ENCODE data around the gene STAG1. TPM values are rescaled to one million over a fixed set of nuclear protein-coding genes. Genes with fewer than 3 reads are reported as not detected.
"Not testable (repeated sequence)": the region's sequence is repeated elsewhere in the genome, so short reads cannot be mapped to it uniquely, and the experiment has no call there.

STAG1 gene
- total RNA-seq, 2 donors from 2014 or later: 45.7 to 55.8 TPM

GRCh38 chr3:136549461-136549860 lies 202.7 kb downstream of the STAG1 start:
- intact Hi-C loops (cut with DNase I); DNase-seq (ENCODE audit: low spot score): not testable (repeated sequence)

DNA sequence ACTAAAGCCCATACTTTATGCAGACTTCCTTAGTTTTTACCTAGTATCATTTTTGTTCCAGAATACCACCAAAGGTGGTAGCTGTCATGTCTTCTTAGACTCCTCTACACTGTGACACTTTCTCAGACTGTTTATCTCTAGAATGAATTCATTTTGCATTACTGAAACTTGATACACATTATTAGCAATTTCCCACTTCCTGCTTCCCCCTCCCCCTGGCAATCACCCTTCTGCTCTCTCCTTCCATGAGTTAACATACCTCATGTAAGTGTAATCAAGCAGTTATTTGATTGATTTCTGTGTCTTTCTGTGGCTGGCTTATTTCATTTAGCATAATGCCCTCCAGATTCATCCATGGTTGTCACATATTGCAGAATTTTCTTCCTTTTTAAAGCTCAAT lies 204.9 kb downstream of the STAG1 start:
- intact Hi-C loops (cut with DNase I): no loop called here
- DNase-seq (ENCODE audit: low spot score): no peak

DNA sequence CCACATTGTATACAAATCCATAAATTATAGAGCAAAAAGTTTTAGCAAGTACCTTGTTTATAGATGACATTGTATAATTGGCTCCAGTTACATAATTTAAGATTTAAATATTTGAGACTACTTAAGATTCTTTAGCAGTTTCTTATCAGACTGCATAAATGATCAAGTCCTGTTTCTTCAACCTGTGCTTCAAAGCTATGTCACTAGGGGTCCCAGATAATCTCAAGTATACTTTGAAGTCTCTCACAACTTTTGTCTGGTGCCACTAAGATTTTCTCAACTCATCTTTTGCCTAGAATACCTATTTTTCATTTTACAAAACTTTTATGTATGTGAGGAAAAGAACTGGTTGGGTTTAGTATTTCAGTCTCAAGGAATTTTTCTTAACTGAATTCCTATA lies 205.5 kb downstream of the STAG1 start:
- intact Hi-C loops (cut with DNase I): no loop called here

DNA sequence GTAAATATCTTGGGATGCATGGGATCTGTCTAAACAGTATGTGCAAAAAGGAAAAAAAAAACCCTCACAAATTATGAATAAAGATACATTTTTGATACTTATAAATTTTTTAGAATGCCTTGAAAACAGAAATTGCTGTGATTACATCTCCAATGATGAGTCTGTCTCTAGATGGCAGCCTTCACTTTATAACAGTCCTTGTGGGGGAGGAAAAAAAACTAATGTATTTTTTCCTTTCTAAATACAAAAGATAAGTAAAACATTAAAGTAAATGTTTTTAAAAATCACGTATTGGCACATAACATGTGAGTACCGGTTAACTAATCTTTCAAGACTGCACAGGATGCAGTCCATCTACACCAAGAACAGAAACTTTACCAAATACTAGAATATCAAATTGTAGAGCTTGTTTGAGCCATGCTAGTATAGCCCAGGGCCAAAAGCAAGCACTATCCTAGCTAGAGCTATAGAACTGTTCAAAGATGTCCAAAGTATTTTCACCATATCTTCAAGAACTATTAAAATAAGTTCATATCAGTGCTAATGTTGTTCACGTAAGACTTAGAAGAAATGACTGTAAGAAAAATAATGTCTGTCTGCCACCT lies 206.4 kb downstream of the STAG1 start:
- no peak for DNase-seq (ENCODE audit: low spot score)
- intact Hi-C loops (cut with DNase I): no loop called here

More for the DNA sequence above, 205.5 kb downstream of the STAG1 start:
- DNase-seq (ENCODE audit: low spot score): no peak

DNA sequence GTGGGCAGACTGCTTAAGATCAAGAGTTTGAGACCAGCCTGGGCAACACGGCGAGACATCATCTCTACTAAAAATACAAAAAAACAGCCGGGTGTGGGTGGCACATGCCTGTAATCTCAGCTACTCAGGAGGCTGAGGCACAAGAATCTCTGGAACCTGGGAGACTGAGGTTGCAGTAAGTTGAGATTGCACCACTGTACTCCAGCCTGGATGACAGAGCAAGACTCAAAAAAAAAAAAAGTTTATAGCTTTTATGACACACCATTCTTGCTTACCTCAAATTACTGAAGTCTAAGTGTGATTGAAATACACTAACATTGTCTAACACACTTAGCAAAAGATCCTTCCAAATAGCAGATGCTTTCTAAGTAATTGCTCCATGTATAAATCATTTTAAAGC lies 207.6 kb downstream of the STAG1 start:
- intact Hi-C loops (cut with DNase I): no loop called here
- no peak for DNase-seq (ENCODE audit: low spot score)

DNA sequence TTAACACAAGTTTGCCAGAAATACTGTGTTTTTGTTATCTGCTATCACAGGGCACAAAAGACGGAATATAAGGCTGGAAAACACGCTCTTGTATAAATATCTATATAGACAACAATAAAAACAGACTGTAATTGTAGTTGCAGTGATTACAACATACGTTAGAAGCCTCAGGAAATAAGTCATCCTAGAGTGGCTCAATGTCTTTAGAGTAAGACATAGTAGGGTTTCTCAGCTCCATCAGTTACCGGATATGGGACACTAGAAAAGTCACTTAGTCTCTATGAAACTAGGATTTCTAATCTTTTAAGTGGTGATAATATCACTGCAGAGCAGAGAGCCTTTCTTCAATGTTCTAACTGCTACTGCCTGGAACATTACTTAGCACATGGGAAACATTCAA lies 208.8 kb downstream of the STAG1 start:
- intact Hi-C loops (cut with DNase I): no loop called here

DNA sequence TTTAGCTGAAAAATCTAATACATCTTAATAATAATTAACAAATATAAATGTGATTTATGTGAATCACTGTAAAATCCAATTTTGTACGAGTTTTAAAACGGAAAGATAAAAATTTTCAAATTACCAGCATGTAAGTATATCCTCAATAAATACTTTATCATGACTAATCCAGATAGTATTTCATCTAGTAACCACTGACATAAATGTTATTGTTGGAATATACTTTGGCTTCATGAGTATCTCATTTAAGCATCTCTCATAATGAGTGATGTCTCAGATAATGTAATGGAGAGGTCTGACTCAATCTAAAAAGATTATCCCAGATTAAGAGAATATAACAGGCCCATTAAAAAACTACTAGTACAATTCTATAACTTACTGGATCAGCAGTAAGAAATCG lies 216.3 kb downstream of the STAG1 start:
- no peak for DNase-seq (ENCODE audit: low spot score)
- intact Hi-C loops (cut with DNase I): no loop called here

More for the DNA sequence above, 208.8 kb downstream of the STAG1 start:
- no peak for DNase-seq (ENCODE audit: low spot score)

GRCh38 chr3:136532766-136533165 lies 219.4 kb downstream of the STAG1 start:
- DNase-seq (ENCODE audit: low spot score): no peak
- intact Hi-C loops (cut with DNase I): no loop called here

DNA sequence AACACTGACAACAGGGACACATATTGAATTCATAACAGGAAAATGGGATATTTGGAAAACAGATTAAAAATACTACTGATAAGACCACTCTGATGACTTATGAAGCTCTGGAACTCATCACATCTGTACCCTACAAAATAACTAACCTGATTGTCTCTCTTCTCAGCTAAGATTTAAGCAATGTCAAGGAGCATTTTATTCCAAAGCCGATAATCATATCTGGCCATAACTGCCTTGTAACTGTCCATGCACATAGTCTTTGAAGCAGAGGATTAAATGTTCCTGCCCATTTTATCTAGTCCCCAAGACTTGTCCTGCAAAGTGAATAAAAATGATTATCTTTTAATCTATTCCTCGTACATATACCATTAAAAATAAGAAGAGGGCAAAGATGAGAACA lies 234.1 kb downstream of the STAG1 start:
- intact Hi-C loops (cut with DNase I): no loop called here
- no peak for DNase-seq (ENCODE audit: low spot score)

- intact Hi-C loops (cut with DNase I): no loop called here
- DNase-seq (ENCODE audit: low spot score): no peak
Observed at GRCh38 chr3:136516656-136517055, 235.5 kb downstream of the STAG1 start.

- intact Hi-C loops (cut with DNase I): no loop called here
- DNase-seq (ENCODE audit: low spot score): no peak
Observed at GRCh38 chr3:136516095-136516494, 236.1 kb downstream of the STAG1 start.

DNA sequence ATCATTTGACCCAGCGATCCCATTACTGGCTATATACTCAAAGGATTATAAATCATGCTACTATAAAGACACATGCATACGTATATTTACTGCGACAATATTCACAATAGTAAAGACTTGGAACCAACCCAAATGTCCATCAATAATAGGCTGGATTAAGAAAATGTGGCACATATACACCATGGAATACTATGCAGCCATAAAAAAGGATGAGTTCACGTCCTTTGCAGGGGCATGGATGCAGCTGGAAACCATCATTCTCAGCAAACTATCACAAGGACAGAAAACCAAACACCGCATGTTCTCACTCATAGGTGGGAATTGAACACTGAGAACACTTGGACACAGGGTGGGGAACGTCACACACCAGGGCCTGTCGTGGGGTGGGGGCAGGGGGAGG lies 237.6 kb downstream of the STAG1 start:
- intact Hi-C loops (cut with DNase I); DNase-seq (ENCODE audit: low spot score): not testable (repeated sequence)

- DNase-seq (ENCODE audit: low spot score): no peak
- intact Hi-C loops (cut with DNase I): no loop called here
Observed at GRCh38 chr3:136513367-136513766, 238.8 kb downstream of the STAG1 start.

GRCh38 chr3:136512381-136512780 lies 239.8 kb downstream of the STAG1 start:
- no peak for DNase-seq (ENCODE audit: low spot score)
- intact Hi-C loops (cut with DNase I): no loop called here

- DNase-seq (ENCODE audit: low spot score): no peak
- intact Hi-C loops (cut with DNase I): no loop called here
Observed at GRCh38 chr3:136505676-136506075, 246.5 kb downstream of the STAG1 start.

GRCh38 chr3:136503056-136503455 lies 249.1 kb downstream of the STAG1 start:
- intact Hi-C loops (cut with DNase I): no loop called here
- DNase-seq (ENCODE audit: low spot score): no peak

DNA sequence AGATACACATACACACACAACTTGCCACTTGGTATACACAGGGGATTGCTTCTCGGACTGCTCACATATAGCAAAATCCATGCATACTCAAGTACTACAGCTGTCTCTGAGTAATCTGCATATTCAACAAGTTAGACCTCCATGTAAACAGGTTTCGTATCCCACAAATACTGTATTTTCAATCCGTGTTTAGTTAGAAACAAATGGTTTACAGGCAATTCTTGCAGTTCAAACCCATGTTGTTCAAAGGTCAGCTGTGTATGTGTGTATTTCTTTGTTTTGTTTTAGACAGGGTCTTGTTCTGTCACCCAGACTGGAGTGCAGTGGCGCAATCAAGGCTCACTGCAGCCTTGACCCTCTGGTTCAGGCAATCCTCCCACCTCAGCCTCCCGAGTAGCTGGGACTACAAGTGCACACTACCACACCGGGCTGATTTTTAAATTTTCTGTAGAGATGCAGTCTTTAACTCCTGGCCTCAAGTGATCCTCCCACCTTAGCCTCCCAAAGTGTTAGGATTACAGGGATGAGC lies 253.2 kb downstream of the STAG1 start:
- intact Hi-C loops (cut with DNase I): loop anchor here in 1 of 2 donors (10.0 kb wide), 1 partner anchor 1666 kb away; no protein-coding TSS in a partner anchor
- DNase-seq (ENCODE audit: low spot score): no peak

DNA sequence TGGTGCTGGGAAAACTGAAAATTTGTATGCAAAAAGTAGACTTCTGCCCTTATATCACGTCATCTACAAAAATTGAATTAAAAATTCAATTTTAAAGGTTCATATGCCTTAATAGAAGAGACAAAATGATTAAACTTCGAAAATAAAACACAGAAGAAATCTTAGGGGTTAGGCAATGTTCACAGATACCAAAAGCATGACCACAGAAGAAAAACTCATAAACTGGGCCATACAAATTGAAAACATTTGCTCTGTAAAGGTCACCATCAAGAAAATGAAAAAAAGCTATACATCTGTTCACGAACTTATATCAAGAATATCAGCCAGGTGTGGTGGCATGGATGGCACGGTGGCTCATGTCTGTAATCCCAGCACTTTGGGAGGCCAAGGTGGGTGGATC lies 257.0 kb downstream of the STAG1 start:
- intact Hi-C loops (cut with DNase I): loop anchor here in 1 of 2 donors (10.0 kb wide), 1 partner anchor 1670 kb away; no protein-coding TSS in a partner anchor
- no peak for DNase-seq (ENCODE audit: low spot score)

- intact Hi-C loops (cut with DNase I): loop anchor here in 1 of 2 donors (10.0 kb wide), 1 partner anchor 1674 kb away; no protein-coding TSS in a partner anchor
- DNase-seq (ENCODE audit: low spot score): no peak
Observed at GRCh38 chr3:136490646-136491405, 261.4 kb downstream of the STAG1 start.

DNA sequence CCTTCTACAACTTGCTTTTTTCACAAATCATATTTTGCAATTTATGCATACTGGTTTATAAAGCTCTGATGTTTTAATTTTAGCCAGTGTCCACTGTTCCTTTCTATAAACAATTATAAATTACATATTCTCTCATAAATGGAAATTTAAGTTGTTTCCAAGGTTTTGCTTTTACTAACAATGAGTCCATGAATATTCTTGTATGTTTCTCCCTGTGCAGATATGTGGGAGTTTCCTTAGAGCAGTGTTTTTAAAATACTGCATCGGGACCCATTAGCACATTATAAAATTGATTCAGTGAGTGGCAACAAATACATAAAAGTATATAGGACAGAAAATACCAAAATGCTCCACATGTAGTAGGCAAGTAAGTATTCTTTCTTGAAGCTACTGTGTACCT lies 266.4 kb downstream of the STAG1 start:
- intact Hi-C loops (cut with DNase I): no loop called here
- no peak for DNase-seq (ENCODE audit: low spot score)

DNA sequence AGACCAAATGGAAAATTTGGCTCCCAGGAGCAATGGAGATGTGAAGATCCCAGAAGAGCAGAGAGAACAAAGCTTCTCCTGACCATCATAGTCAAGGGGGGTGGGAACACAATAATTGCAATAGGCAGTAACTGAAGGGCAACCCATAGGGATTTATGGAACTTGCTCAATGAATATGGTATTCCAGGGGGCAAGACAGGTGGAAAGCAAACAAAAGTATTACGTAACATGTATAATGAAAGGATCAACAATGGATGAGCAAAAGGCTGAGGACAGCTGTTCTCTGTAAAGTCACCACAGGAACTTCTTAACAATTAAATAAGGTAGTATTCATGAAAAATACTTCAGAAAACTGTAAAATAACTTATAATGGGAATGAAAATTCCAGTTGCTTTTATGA lies 275.9 kb downstream of the STAG1 start:
- intact Hi-C loops (cut with DNase I): no loop called here
- no peak for DNase-seq (ENCODE audit: low spot score)
